WERI-Rb-1 (cell line): ENCODE data around the gene RPRD1B.

ENCODE experiments used
- DNase-seq: peaks from one replicate; pipeline ENCODE4 v3.0.0-alpha.2; 2020
- H3K27ac ChIP-seq: fragments of 250-450 bp; sonication (Bioruptor Pico); 2 replicates; pipeline ENCODE4 v1.5.1; 2020; ENCODE audit warnings: mild to moderate bottlenecking, moderate library complexity
- H3K27me3 ChIP-seq: fragments of 250-450 bp; sonication (Bioruptor Pico); 2 replicates; pipeline ENCODE4 v1.5.1; 2021; ENCODE audit warnings: mild to moderate bottlenecking, low read depth, moderate library complexity; ENCODE audit not compliant: insufficient read depth, severe bottlenecking
- H3K36me3 ChIP-seq: fragments of 250-450 bp; sonication (Bioruptor Pico); 2 replicates; pipeline ENCODE4 v1.5.1; 2020; ENCODE audit warnings: mild to moderate bottlenecking, moderate library complexity
- H3K4me3 ChIP-seq: 2 replicates; pipeline ENCODE4 v1.5.1; 2011; ENCODE audit warnings: low read depth, mild to moderate bottlenecking, control low read depth, low read length
- H3K9me3 ChIP-seq: fragments of 250-450 bp; sonication (Bioruptor Pico); 2 replicates; pipeline ENCODE4 v1.5.1; 2021; ENCODE audit warnings: mild to moderate bottlenecking, moderate library complexity; ENCODE audit not compliant: severe bottlenecking
- TF ChIP-seq, protein P1 (sequence below): IDR thresholded peaks from 2 replicates; pipeline ENCODE4 v1.5.1; 2011; ENCODE audit warnings: low read depth, mild to moderate bottlenecking, control low read depth, inconsistent platforms, low read length

The RPRD1B gene

DNA sequence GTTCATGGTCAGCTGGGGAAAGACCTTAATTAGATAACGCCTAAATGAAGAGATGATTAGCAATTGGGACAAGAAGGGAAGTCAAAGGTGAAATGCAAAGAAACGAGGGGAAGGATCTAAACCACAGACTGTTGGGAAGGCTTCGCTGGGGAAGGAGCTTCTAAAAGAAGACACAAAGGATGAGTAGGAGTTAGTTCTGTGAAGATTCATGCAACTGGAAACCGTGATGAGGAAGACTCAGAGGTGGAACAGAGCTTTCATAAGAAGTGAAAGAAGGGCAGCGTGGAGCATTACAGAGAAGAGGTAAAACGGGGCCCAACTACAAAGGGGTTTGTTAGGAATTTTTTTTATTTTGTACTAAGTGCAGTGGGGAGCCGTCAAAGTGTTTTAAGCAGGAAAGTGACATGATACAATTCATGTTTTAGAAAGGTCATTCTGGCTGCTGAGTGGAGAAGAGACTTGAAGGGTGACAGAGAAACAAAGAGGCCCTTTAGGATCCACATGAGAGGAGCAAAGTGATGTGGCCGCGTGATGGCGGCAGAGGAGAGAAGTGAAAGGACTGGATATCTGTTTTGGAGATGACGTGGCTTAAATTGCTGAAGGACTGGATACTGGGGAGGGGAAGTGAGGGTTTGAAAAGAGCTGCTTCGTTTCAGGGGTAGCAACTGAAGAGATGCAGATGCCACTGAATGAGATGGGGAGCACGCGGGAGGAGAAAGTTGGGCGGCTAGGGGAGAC is 33.9 kb upstream of the RPRD1B start:
- H3K9me3 ChIP-seq: no peaks in the 10 kb centered on the region
- no peak for DNase-seq
- no peaks in the 10 kb centered on the region for H3K27me3 ChIP-seq
- H3K27ac ChIP-seq: no peak overlapping the region
- TF ChIP-seq, protein P1, sequence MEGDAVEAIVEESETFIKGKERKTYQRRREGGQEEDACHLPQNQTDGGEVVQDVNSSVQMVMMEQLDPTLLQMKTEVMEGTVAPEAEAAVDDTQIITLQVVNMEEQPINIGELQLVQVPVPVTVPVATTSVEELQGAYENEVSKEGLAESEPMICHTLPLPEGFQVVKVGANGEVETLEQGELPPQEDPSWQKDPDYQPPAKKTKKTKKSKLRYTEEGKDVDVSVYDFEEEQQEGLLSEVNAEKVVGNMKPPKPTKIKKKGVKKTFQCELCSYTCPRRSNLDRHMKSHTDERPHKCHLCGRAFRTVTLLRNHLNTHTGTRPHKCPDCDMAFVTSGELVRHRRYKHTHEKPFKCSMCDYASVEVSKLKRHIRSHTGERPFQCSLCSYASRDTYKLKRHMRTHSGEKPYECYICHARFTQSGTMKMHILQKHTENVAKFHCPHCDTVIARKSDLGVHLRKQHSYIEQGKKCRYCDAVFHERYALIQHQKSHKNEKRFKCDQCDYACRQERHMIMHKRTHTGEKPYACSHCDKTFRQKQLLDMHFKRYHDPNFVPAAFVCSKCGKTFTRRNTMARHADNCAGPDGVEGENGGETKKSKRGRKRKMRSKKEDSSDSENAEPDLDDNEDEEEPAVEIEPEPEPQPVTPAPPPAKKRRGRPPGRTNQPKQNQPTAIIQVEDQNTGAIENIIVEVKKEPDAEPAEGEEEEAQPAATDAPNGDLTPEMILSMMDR: no peak
- no peak overlapping the region for H3K4me3 ChIP-seq
- H3K36me3 ChIP-seq: peaks cover 94% of the 10 kb centered on the region

DNA sequence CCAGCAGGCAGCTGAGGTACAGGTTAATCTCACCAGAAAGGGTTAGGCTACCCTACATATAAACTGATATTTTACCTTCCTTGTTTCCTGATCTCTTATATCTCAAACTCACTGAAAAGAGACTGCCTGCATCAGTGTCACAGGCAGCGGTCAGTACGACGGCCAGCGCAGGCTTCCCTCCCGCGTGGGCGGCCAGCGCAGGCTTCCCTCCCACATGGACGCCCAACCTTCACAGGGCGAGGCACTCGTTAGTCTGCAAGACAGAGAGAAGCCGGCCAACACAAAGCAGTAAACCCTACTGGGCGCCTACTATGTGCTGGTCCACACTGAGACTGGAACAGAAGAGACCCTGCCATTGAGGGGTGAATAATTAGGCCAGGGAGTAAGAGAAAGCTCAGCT is 33.3 kb upstream of the RPRD1B start:
- H3K9me3 ChIP-seq: no peaks in the 10 kb centered on the region
- DNase-seq: no peak
- no peak overlapping the region for H3K27ac ChIP-seq
- H3K36me3 ChIP-seq: peaks cover 94% of the 10 kb centered on the region
- H3K27me3 ChIP-seq: no peaks in the 10 kb centered on the region
- no peak overlapping the region for H3K4me3 ChIP-seq
- TF ChIP-seq, protein P1: no peak

GRCh38 chr20:38001173-38001875 is 32.2 kb upstream of the RPRD1B start:
- Histone ChIP-seq H3K4me3 (no peak overlapping the region), H3K9me3 (no peaks in the 10 kb centered on the region), H3K36me3 (peaks cover 91% of the 10 kb centered on the region), H3K27ac (no peak overlapping the region), H3K27me3 (no peaks in the 10 kb centered on the region)
- TF ChIP-seq, protein P1: no peak
- no peak for DNase-seq

- TF ChIP-seq, protein P1: no peak
- Histone ChIP-seq H3K27me3 (no peaks in the 10 kb centered on the region), H3K9me3 (no peaks in the 10 kb centered on the region), H3K4me3 (no peak overlapping the region), H3K27ac (no peak overlapping the region), H3K36me3 (peaks cover 91% of the 10 kb centered on the region)
- DNase-seq: no peak
Measured at GRCh38 chr20:38001981-38002380, 31.6 kb upstream of the RPRD1B start.

- Histone ChIP-seq H3K27me3 (no peaks in the 10 kb centered on the region), H3K27ac (no peak overlapping the region), H3K4me3 (no peak overlapping the region), H3K36me3 (peaks cover 89% of the 10 kb centered on the region), H3K9me3 (no peaks in the 10 kb centered on the region)
- DNase-seq: no peak
- TF ChIP-seq, protein P1: no peak
Measured at GRCh38 chr20:38002422-38002821, 31.1 kb upstream of the RPRD1B start.
